MM.1S (cell line): ENCODE data around the gene WNT5B.
A peak's percentile ranks its signal among the peaks of the same experiment; 100 is the strongest.

Experiments used
- DNase-seq: peaks from one replicate; pipeline ENCODE4 v3.0.0-alpha.2; 2015
- H2AFZ ChIP-seq: fragments of 300-600 bp; sonication (generic); 2 replicates; pipeline ENCODE4 v1.6.0; 2016; ENCODE audit warnings: antibody characterized with exemption, low read length
- H3F3A ChIP-seq: fragments of 300-600 bp; sonication (generic); 2 replicates; pipeline ENCODE4 v1.6.1; 2016; ENCODE audit warnings: mild to moderate bottlenecking, antibody characterized with exemption, low read length, moderate library complexity, mixed read lengths; ENCODE audit not compliant: insufficient read depth
- H3K27ac ChIP-seq: fragments of 300-600 bp; sonication (generic); 2 replicates; pipeline ENCODE4 v1.5.1; 2016; ENCODE audit warnings: mild to moderate bottlenecking, low read length
- H3K27me3 ChIP-seq: fragments of 300-600 bp; sonication (generic); replicated peaks from 2 replicates; pipeline ENCODE4 v1.6.0; 2016; ENCODE audit warnings: low read length; ENCODE audit not compliant: insufficient read depth
- H3K36me3 ChIP-seq: fragments of 300-600 bp; sonication (generic); replicated peaks from 2 replicates; pipeline ENCODE4 v1.6.1; 2016; ENCODE audit warnings: mild to moderate bottlenecking, low read length, mixed read lengths; ENCODE audit not compliant: insufficient read depth
- H3K4me1 ChIP-seq: fragments of 300-600 bp; sonication (generic); 2 replicates; pipeline ENCODE4 v1.6.1; 2016; ENCODE audit warnings: low read length, mixed read lengths
- H3K4me2 ChIP-seq: fragments of 300-600 bp; sonication (generic); 2 replicates; pipeline ENCODE4 v1.6.0; 2016; ENCODE audit warnings: low read depth, low read length
- H3K4me3 ChIP-seq: fragments of 300-600 bp; sonication (generic); 2 replicates; pipeline ENCODE4 v1.5.1; 2016; ENCODE audit warnings: low read length, mixed read lengths
- H3K79me2 ChIP-seq: fragments of 300-600 bp; sonication (generic); 2 replicates; pipeline ENCODE4 v1.6.1; 2016; ENCODE audit warnings: mixed run types, low read length, mixed read lengths
- H3K9ac ChIP-seq: fragments of 300-600 bp; sonication (generic); 2 replicates; pipeline ENCODE4 v1.6.1; 2016; ENCODE audit warnings: low read length, mixed read lengths
- H3K9me2 ChIP-seq: fragments of 300-600 bp; sonication (generic); replicated peaks from 2 replicates; pipeline ENCODE4 v1.6.1; 2016; ENCODE audit warnings: mild to moderate bottlenecking, low read length, mixed read lengths; ENCODE audit not compliant: insufficient read depth
- H3K9me3 ChIP-seq: fragments of 300-600 bp; sonication (generic); replicated peaks from 2 replicates; pipeline ENCODE4 v1.6.1; 2016; ENCODE audit warnings: mild to moderate bottlenecking, low read length, mixed read lengths; ENCODE audit not compliant: insufficient read depth
- H4K20me1 ChIP-seq: fragments of 300-600 bp; sonication (generic); 2 replicates; pipeline ENCODE4 v1.6.1; 2016; ENCODE audit warnings: mild to moderate bottlenecking, low read length, moderate library complexity, mixed read lengths; ENCODE audit not compliant: insufficient read depth
- EZH2 ChIP-seq: fragments of 300-600 bp; sonication (generic); optimal IDR thresholded peaks from 2 replicates; pipeline ENCODE3; 2017; ENCODE audit warnings: low read depth, mild to moderate bottlenecking, antibody characterized with exemption, low read length, mixed read lengths
- EZH2phosphoT487 ChIP-seq: fragments of 300-600 bp; sonication (generic); IDR thresholded peaks from 2 replicates; pipeline ENCODE4 v1.6.1; 2018; ENCODE audit warnings: antibody characterized with exemption, low read length
- TF ChIP-seq, protein P1 (sequence below): fragments of 300-600 bp; sonication (generic); IDR thresholded peaks from 2 replicates; pipeline ENCODE4 v1.5.1; 2016; ENCODE audit warnings: antibody characterized with exemption, low read length, mixed read lengths

Gene WNT5B

DNA sequence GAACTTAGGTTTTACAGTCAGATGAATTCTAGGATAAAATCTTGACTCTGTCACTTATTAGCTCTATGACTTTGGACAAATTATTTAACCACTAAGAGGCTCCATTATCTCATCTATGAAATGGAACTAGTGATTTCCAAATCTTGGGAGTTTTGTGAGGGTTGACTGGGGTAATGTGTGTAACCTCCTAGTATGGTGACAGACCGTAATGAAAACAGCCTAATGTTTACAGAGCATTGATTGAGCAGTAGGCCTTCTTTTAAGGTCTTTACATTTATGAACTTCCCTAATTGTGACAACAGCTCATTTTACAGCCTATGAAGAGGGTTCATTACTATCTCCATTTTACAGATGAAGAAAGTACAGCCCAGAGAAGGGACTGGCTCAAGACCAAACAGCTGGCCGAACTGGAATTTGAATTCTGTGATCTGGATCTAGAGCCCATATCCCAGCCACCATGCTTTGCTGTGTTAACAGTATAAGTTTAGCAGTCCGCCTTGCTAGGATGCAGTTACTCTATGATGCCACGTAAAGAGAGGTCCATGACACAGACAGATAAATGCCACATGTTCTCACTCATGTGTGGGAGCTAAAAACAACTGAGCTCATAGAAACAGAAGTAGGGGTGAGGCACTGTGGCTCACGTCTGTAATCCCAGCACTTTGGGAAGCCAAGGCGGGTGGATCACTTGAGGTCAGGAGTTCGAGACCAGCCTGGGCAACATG, 25.6 kb upstream of the WNT5B start:
- no peaks in the 10 kb centered on the region for H3K36me3 ChIP-seq
- H3K4me3 ChIP-seq = no peak overlapping the region
- no peak overlapping the region for H3K9ac ChIP-seq
- no peaks in the 10 kb centered on the region for H3K9me3 ChIP-seq
- no peak overlapping the region for H3K4me2 ChIP-seq
- no peaks in the 10 kb centered on the region; the same call in 1 of the 2 replicates for H3F3A ChIP-seq
- H3K9me2 ChIP-seq = no peaks in the 10 kb centered on the region
- no peak overlapping the region for H2AFZ ChIP-seq
- H3K79me2 ChIP-seq = peaks cover 92% of the 10 kb centered on the region
- TF ChIP-seq, protein P1, sequence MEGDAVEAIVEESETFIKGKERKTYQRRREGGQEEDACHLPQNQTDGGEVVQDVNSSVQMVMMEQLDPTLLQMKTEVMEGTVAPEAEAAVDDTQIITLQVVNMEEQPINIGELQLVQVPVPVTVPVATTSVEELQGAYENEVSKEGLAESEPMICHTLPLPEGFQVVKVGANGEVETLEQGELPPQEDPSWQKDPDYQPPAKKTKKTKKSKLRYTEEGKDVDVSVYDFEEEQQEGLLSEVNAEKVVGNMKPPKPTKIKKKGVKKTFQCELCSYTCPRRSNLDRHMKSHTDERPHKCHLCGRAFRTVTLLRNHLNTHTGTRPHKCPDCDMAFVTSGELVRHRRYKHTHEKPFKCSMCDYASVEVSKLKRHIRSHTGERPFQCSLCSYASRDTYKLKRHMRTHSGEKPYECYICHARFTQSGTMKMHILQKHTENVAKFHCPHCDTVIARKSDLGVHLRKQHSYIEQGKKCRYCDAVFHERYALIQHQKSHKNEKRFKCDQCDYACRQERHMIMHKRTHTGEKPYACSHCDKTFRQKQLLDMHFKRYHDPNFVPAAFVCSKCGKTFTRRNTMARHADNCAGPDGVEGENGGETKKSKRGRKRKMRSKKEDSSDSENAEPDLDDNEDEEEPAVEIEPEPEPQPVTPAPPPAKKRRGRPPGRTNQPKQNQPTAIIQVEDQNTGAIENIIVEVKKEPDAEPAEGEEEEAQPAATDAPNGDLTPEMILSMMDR = no peak
- TF ChIP-seq EZH2phosphoT487 (no peak), EZH2 (no peak)
- H4K20me1 ChIP-seq = no peaks in the 10 kb centered on the region; the same call in 1 of the 2 replicates
- H3K4me1 ChIP-seq = 0 out of 2 replicates have a peak, but pooled peaks cover 6% of the 10 kb centered on the region
- DNase-seq = no peak
- no peak overlapping the region for H3K27ac ChIP-seq
- H3K27me3 ChIP-seq = no peaks in the 10 kb centered on the region

DNA sequence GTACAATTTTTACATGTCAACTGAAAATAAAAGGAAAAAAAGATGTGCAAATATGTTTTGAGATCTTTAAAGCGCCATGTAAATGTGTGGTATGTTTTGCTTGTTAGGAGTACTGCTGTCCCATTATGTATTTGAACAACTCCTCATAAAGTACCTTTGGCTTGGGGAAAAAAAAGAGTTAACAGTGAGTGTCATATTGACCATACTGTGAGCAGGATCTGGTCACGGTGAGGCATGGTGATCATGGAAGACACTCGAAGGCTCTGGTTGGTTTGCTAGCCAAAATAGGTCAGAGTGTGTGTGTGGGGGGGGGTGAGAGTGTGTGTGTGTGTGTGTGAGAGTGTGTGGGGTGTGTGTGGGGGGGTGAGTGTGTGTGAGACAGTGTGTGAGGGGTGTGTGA, 24.6 kb upstream of the WNT5B start:
- H3K9me3 ChIP-seq = no peaks in the 10 kb centered on the region
- no peaks in the 10 kb centered on the region; the same call in 1 of the 2 replicates for H3F3A ChIP-seq
- H3K4me1 ChIP-seq = 0 out of 2 replicates have a peak, but pooled peaks cover 6% of the 10 kb centered on the region
- H3K27me3 ChIP-seq = no peaks in the 10 kb centered on the region
- no peaks in the 10 kb centered on the region for H3K36me3 ChIP-seq
- peaks cover 93% of the 10 kb centered on the region for H3K79me2 ChIP-seq
- no peak overlapping the region for H3K9ac ChIP-seq
- TF ChIP-seq EZH2 (no peak), EZH2phosphoT487 (no peak)
- TF ChIP-seq, protein P1 = no peak
- no peak for DNase-seq
- H3K4me2 ChIP-seq = no peak overlapping the region
- H2AFZ ChIP-seq = no peak overlapping the region
- H3K9me2 ChIP-seq = no peaks in the 10 kb centered on the region
- H3K4me3 ChIP-seq = no peak overlapping the region
- H3K27ac ChIP-seq = no peak overlapping the region
- no peaks in the 10 kb centered on the region; the same call in 1 of the 2 replicates for H4K20me1 ChIP-seq

DNA sequence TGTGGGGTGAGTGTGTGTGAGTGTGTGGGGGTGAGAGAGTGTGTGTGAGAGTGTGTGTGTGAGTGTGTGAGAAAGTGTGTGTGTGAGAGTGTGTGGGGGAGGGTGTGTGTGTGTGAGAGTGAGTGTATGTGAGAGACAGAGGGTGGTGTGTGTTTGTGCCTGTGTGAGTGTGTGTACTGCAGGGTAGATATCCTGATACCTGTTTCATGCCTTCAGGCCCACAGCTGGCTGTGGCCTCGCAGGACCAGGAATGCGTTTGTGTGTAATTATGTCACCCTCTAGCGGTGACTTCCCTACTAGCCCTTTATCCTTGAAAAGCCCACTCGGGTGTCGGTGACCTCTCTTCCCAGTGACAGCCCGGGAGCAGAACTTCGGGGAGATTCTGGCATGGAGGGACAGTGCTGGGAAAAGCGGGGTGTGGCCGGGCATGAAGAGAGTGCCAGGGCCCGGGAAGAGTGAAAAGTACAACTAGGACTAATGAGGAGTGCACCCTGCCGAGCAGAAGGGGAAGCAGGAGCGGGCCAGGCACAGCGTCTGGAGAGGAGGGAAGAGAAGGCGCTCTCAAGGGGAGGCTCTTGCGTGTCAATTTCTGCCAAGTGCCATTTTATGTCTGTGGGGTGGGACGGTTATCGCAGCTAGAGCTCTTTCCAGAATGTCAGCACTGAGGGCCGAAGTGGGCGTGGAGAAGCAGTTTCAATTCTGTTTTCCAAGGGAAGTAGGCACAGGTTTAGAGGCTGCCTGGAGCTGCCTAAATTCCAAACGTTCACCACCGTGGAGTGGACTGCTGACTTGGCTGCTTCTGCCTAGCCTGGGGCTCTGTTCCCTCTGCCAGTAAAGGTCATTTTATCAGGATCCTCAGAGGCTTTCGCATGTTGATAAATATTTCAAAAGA, 23.7 kb upstream of the WNT5B start:
- peak; percentile 51 for DNase-seq
- no peak overlapping the region for H3K27ac ChIP-seq

More for the DNA sequence above, 23.7 kb upstream of the WNT5B start:
- Histone ChIP-seq H3K79me2 (peaks cover 93% of the 10 kb centered on the region), H3K27me3 (no peaks in the 10 kb centered on the region), H2AFZ (no peak overlapping the region), H3K9me3 (no peaks in the 10 kb centered on the region), H3K4me2 (no peak overlapping the region), H4K20me1 (no peaks in the 10 kb centered on the region; the same call in 1 of the 2 replicates), H3K36me3 (no peaks in the 10 kb centered on the region), H3K9me2 (no peaks in the 10 kb centered on the region), H3K4me3 (no peak overlapping the region), H3K4me1 (no peaks in the 10 kb centered on the region), H3F3A (no peaks in the 10 kb centered on the region), H3K9ac (no peak overlapping the region)
- TF ChIP-seq, protein P1 = peak; percentile 55
- TF ChIP-seq EZH2 = no peak
